Nucleus accumbens (tissue), 56 donors: ENCODE results near the gene CGB7.
"Not testable (repeated sequence)": the region's sequence is repeated elsewhere in the genome, so short reads cannot be mapped to it uniquely, and the experiment has no call there.

Experiments
- DNase-seq, 56 donors: peaks; one replicate each; lab custom pipeline; 2025; lab: John Stamatoyannopoulos, UW

The CGB7 gene

GRCh38 chr19:49043548-49043947 is 14.0 kb downstream of the CGB7 start, which contains the start of gene CGB5:
CGB5 (plus strand) TSS chr19:49043848; CDS start chr19:49044210, 362 bp downstream.
- not testable (repeated sequence) for DNase-seq

DNA sequence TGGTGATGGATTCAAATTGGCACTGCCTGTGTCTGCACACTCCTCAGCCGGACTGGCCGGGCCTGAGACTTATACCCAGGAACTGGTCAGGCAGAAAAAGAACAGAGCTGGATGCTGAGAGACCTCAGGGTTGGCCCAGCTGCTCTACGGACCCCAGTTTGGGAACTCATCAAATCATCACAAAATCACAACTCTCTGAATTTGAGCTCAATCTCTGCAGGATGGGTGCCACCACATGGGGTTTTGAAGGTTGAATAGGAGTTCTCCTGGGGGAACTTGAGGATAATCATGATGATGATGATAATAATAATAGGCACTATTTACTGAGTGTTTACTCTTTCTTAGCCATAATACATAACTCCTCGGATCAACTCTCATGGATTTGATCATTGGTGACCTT is 14.9 kb downstream of the CGB7 start:
- DNase-seq, result not testable (repeated sequence)

GRCh38 chr19:49042177-49042576 is 15.4 kb downstream of the CGB7 start:
- DNase-seq, result no peak

- DNase-seq, result not testable (repeated sequence)
These were observed 17.8 kb downstream of the CGB7 start for GRCh38 chr19:49039736-49040135.

DNA sequence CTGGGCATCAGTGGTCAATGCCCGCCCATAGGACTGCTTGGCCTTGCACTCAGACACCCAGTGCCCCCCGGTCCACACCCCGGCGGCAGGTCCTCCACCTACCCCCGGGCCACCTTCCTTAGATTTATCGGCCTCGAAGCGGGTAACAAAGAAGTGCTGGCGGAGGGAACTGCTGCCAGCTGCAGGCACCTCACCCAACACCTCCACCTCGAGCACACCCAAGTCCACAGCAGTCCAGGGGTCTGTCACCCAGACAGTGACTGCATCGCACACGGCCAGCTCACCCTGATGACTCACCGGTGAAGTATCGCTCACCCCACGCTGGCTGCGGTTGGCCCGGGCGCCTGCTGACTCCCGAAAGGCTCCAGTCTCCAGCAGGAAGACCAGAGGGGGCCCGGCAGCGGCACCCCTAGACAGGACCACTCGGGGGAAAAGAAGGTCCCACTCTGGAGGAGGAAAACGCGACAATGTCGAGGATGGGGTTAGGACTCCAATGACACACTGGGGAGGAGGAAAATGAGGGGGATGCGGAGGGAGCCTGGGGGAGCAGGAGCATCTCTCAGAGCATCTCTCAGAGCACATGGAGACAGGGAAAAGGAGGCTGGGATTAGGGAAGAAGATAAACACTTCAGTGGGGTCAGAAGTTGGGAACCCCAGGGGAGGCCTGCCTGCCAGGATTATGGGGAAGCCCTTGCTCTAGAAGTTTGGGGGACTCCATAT is 18.8 kb downstream of the CGB7 start:
- DNase-seq, result not testable (repeated sequence)

- DNase-seq, result not testable (repeated sequence)
These were observed 19.4 kb downstream of the CGB7 start for GRCh38 chr19:49038111-49038510.

DNA sequence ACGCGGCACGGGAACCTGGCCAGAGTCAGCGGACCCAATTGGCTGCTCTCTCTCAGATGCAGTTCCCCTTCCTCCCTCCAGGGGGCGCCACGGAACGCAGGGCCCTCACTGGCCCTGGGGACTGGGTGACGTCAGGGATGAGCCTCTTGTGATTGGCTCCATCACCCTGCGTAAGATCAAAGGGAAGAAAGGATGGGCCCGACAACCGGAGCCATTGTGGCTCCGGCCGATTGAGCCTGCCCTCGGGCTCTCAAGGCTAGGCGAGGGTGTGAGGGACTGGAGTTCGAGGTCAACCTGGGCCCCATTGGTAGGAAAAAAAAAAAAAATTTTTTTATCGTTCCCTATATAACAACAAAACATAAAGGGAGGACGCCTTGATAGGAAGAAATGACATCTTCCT is 20.7 kb downstream of the CGB7 start, which contains the start of gene CGB1:
Gene CGB1, minus strand, starts transcription at position 81 of the 400 bp plus-strand sequence. CDS start 184 bp downstream, outside the sequence.
- not testable (repeated sequence) for DNase-seq

DNA sequence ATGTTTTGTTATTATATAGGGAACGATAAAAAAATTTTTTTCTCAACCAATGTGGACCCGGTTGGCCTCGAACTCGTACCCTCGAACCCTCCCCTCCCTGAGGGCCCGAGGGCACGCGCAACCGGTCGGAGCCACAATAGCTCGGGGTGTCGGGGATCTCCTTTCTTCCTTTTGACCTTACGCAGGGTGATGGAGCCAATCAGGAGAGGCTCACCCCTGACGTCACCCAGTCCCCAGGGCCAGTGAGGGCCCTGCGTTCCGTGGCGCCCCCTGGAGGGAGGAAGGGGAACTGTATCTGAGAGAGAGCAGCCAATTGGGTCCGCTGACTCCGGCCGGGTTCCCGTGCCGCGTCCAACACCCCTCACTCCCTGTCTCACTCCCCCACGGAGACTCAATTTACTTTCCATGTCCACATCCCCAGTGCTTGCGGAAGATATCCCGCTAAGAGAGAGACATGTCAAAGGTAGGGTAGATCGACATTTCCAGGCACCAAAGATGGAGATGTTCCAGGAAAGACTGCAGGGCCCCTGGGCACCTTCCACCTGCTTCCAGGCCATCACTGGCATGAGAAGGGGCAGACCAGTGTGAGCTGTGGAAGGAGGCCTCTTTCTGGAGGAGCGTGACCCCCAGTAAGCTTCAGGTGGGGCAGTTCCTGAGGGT is 25.8 kb downstream of the CGB7 start, which contains the start of gene CGB2:
Gene CGB2, plus strand, starts transcription at position 249 of the 660 bp plus-strand sequence. Its CDS starts 206 bp downstream, at position 455.
- DNase-seq, result not testable (repeated sequence)

GRCh38 chr19:49030323-49030722 is 27.2 kb downstream of the CGB7 start:
- not testable (repeated sequence) for DNase-seq

GRCh38 chr19:49029749-49030148 is 27.8 kb downstream of the CGB7 start:
- DNase-seq, result not testable (repeated sequence)

GRCh38 chr19:49028686-49029085 is 28.9 kb downstream of the CGB7 start:
- DNase-seq, result not testable (repeated sequence)

- not testable (repeated sequence) for DNase-seq
These were observed 31.9 kb downstream of the CGB7 start for GRCh38 chr19:49025599-49025998.

GRCh38 chr19:49025088-49025487 is 32.5 kb downstream of the CGB7 start:
- not testable (repeated sequence) for DNase-seq

- not testable (repeated sequence) for DNase-seq
These were observed 33.3 kb downstream of the CGB7 start, which contains the start of gene CGB3 for GRCh38 chr19:49024233-49024632. CGB3 (minus strand) TSS chr19:49024333; CDS start chr19:49023971, 362 bp downstream.

- DNase-seq, result no peak
These were observed 35.4 kb downstream of the CGB7 start for GRCh38 chr19:49022116-49022515.

- DNase-seq, result no peak
These were observed 36.3 kb downstream of the CGB7 start for GRCh38 chr19:49020931-49021895.

GRCh38 chr19:49020342-49020741 is 37.2 kb downstream of the CGB7 start:
- no peak for DNase-seq

- DNase-seq, result peak in 4 of 56 donors; percentile 2 to 32 (median 18)
These were observed 38.2 kb downstream of the CGB7 start for GRCh38 chr19:49019242-49019932.
